CD4-positive, alpha-beta T cell (primary cell): ENCODE measurements around the gene WNK2. TPM values are rescaled to one million over a fixed set of nuclear protein-coding genes. Genes with fewer than 3 reads are reported as not detected.

Experiments used
- ATAC-seq: fragments of 200-7000 bp; cut with Tn5 transposase; one replicate; pipeline ENCODE4 v1.10.0; 2022; ENCODE audit warnings: mild to moderate bottlenecking; ENCODE audit not compliant: poor library complexity
- CTCF ChIA-PET: fragments of 350-600 bp; sonication (Branson Sonifier 250); formaldehyde crosslinking; loops from one replicate; lab custom pipeline; 2021; ENCODE audit warnings: antibody characterized with exemption, inconsistent platforms; lab: Charles Lee
- POLR2A ChIA-PET: fragments of 350-600 bp; sonication (Branson Sonifier 250); formaldehyde crosslinking; loops from one replicate; lab custom pipeline; 2021; ENCODE audit warnings: antibody characterized with exemption, inconsistent platforms; lab: Charles Lee
- DNase-seq, 14 experiments: peaks; one replicate each; pipeline ENCODE4 v3.0.0-alpha.2; 2013 to 2020; ENCODE audit warnings: mixed read lengths in 2 of 14
- H3K27ac ChIP-seq, 2 donors: one replicate each; pipeline versions ENCODE4 v1.5.1 to v1.7.0; 2013; ENCODE audit warnings: low read length in 2 of 2, low read depth in 1 of 2, mild to moderate bottlenecking in 1 of 2
- H3K27me3 ChIP-seq, 2 experiments: 1 replicate in 1 of 2; 2 replicates in 1 of 2; pipeline versions ENCODE4 v1.6.1 to v1.7.0; 2013; ENCODE audit warnings: low read length in 2 of 2, control low read depth in 1 of 2, mild to moderate bottlenecking in 1 of 2, moderate library complexity in 1 of 2; ENCODE audit not compliant: insufficient read depth in 2 of 2, control insufficient read depth in 1 of 2
- H3K36me3 ChIP-seq: one replicate; pipeline ENCODE4 v1.6.1; 2013; ENCODE audit warnings: low read length, control low read depth; ENCODE audit not compliant: insufficient read depth
- H3K4me1 ChIP-seq: one replicate; pipeline ENCODE4 v1.6.1; 2013; ENCODE audit warnings: low read length, control low read depth; ENCODE audit not compliant: insufficient read depth
- H3K4me3 ChIP-seq: one replicate; pipeline ENCODE4 v1.5.1; 2013; ENCODE audit warnings: mild to moderate bottlenecking, low read length, moderate library complexity
- H3K9me3 ChIP-seq, 2 experiments: 1 replicate in 1 of 2; 2 replicates in 1 of 2; pipeline versions ENCODE4 v1.6.1 to v1.7.0; 2013; ENCODE audit warnings: low read length in 2 of 2, mild to moderate bottlenecking in 2 of 2, control low read depth in 1 of 2, moderate library complexity in 1 of 2; ENCODE audit not compliant: control insufficient read depth in 1 of 2, insufficient read depth in 1 of 2
- H3K27ac Mint-ChIP-seq: one replicate; pipeline ENCODE4 v1.8.0; 2020; ENCODE audit warnings: mixed read lengths
- H3K27me3 Mint-ChIP-seq: one replicate; pipeline ENCODE4 v1.8.0; 2021; ENCODE audit warnings: mixed read lengths
- H3K36me3 Mint-ChIP-seq: one replicate; pipeline ENCODE4 v1.8.0; 2021; ENCODE audit warnings: low read depth, mixed read lengths
- H3K4me1 Mint-ChIP-seq: one replicate; pipeline ENCODE4 v1.8.0; 2021; ENCODE audit warnings: low read depth, mixed read lengths
- H3K4me3 Mint-ChIP-seq: one replicate; pipeline ENCODE4 v1.8.0; 2020; ENCODE audit warnings: mild to moderate bottlenecking, mixed read lengths
- H3K9me3 Mint-ChIP-seq: one replicate; pipeline ENCODE4 v1.8.0; 2020; ENCODE audit warnings: mixed read lengths
- CTCF ChIP-seq: fragments of 200-600 bp; IDR thresholded peaks from one replicate; pipeline ENCODE4 v1.8.0; 2022; ENCODE audit warnings: antibody characterized with exemption, mild to moderate bottlenecking
- intact Hi-C, 2 experiments: fragments of 100-400 bp; cut with DNase I in 1 of 2; cut with micrococcal nuclease in 1 of 2; formaldehyde crosslinking; loops; one replicate each; pipeline versions ENCODE4 v1.15.1 to v1.9.0; 2023 to 2025; cut with DNase I, micrococcal nuclease
- total RNA-seq, 174 experiments: library from RNA in 2 of 174; stranded (reverse) in 2 of 174; gene quantifications; one replicate each; pipeline ENCODE4 v1.2.3 and lab custom pipeline; 2021 to 2026

The WNK2 gene
- total RNA-seq, 2 experiments from 2014 or later: 0.19 to 0.22 TPM

- Histone ChIP-seq H3K27ac (no peak overlapping the region), H3K4me1 (no peaks in the 10 kb centered on the region), H3K9me3 (no peaks in the 10 kb centered on the region), H3K27me3 (no peaks in the 10 kb centered on the region), H3K36me3 (no peaks in the 10 kb centered on the region), H3K4me3 (no peak overlapping the region)
- no peaks in the 10 kb centered on the region for H3K9me3 Mint-ChIP-seq
- H3K4me3 Mint-ChIP-seq: no peak overlapping the region
- no peak overlapping the region for H3K27ac Mint-ChIP-seq
- TF ChIP-seq CTCF: no peak
- DNase-seq: no peak
- CTCF ChIA-PET: no interaction called here
- no peaks in the 10 kb centered on the region for H3K36me3 Mint-ChIP-seq
- no peaks in the 10 kb centered on the region for H3K27me3 Mint-ChIP-seq
- POLR2A ChIA-PET: no interaction called here
- no peak for ATAC-seq
- intact Hi-C loops: no loop called here
- no peaks in the 10 kb centered on the region for H3K4me1 Mint-ChIP-seq
Observed at GRCh38 chr9:93197670-93198069, 13.7 kb downstream of the WNK2 start.

GRCh38 chr9:93198117-93198837, 14.3 kb downstream of the WNK2 start:
- Mint-ChIP-seq H3K4me1 (no peaks in the 10 kb centered on the region), H3K27me3 (no peaks in the 10 kb centered on the region), H3K36me3 (no peaks in the 10 kb centered on the region), H3K4me3 (no peak overlapping the region), H3K9me3 (no peaks in the 10 kb centered on the region), H3K27ac (no peak overlapping the region)
- intact Hi-C loops: no loop called here
- Histone ChIP-seq H3K4me1 (no peaks in the 10 kb centered on the region), H3K9me3 (no peaks in the 10 kb centered on the region), H3K27me3 (no peaks in the 10 kb centered on the region), H3K4me3 (no peak overlapping the region), H3K36me3 (no peaks in the 10 kb centered on the region), H3K27ac (no peak overlapping the region)
- POLR2A ChIA-PET: no interaction called here
- no peak for DNase-seq
- no peak for TF ChIP-seq CTCF
- no peak for ATAC-seq
- CTCF ChIA-PET: no interaction called here

- TF ChIP-seq CTCF: no peak
- H3K4me1 ChIP-seq: no peaks in the 10 kb centered on the region
- H3K4me3 ChIP-seq: no peak overlapping the region
- Mint-ChIP-seq H3K27ac (no peak overlapping the region), H3K27me3 (no peaks in the 10 kb centered on the region), H3K9me3 (no peaks in the 10 kb centered on the region), H3K4me3 (no peak overlapping the region), H3K36me3 (no peaks in the 10 kb centered on the region), H3K4me1 (no peaks in the 10 kb centered on the region)
- POLR2A ChIA-PET: no interaction called here
- CTCF ChIA-PET: interaction anchor here (0.6 kb wide), 1 partner anchor 23 kb away, joined by 3 read pairs; no protein-coding TSS in a partner anchor
- H3K9me3 ChIP-seq: no peaks in the 10 kb centered on the region
- intact Hi-C loops: no loop called here
- H3K27ac ChIP-seq: no peak overlapping the region
- DNase-seq (no peak), ATAC-seq (no peak)
- no peaks in the 10 kb centered on the region for H3K27me3 ChIP-seq
- H3K36me3 ChIP-seq: no peaks in the 10 kb centered on the region
Observed at GRCh38 chr9:93198838-93199625, 15.1 kb downstream of the WNK2 start.
